Ramos (cell line): ENCODE data around the gene ZIM2.
"Not testable (repeated sequence)": the region's sequence is repeated elsewhere in the genome, so short reads cannot be mapped to it uniquely, and the experiment has no call there.

Source experiments
- in situ Hi-C: fragments of 300-500 bp; cut with MboI; formaldehyde crosslinking; loops from one replicate; pipeline ENCODE4 v1.14.3; 2022; ENCODE audit warnings: low sequenced_read_pairs; ENCODE audit not compliant: unreplicated experiment

Gene ZIM2

GRCh38 chr19:56840451-56841192 is at the start of gene ZIM2, which contains the start of gene PEG3:
ZIM2 (minus strand) TSS chr19:56840726; CDS start chr19:56824277, 16,449 bp downstream.
PEG3 (minus strand) TSS chr19:56840726; CDS start chr19:56824655, 16,071 bp downstream.
- in situ Hi-C loops: no loop called here

DNA sequence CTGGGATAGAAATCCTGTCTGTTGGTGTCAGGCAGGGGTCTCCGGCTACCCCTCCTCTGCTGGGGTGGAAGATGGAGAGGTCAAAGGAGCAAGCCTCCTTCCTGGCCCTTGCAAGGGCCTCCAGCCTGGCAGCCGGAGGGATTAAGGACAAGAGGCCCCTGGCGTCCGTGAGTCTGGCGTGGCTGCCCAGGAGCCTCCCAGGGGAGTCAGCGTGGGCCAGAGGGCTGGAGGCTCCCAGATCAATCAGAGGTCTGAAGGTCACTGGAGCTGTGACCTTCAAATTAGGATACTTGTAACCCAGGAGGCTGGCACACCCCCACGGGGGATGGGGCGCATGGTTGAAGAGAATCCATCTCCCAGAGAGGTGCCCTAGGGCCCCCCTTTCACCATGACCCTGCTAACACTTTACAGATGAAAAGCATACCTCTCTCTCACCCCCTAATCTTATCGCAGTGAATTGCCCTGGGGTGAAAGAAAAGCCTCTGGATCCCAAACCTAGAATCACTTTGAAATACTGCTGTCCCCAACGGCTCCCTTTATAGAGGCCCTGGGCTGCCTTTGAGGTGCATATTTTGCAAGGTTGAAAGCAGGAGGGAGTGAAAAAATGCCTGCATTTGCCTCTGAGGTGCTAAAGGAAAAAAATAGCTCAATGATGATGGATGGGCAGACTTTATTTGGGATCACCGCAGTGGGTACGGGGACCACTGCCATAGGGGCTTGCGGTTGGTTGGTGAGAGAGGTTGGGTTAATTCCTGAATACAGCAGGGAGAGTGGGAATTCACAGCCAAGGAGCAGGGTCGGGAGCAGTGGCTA is 44.9 kb upstream of the ZIM2 start:
- in situ Hi-C loops: no loop called here

- in situ Hi-C loops: no loop called here
Observed at GRCh38 chr19:56884441-56884840, 43.9 kb upstream of the ZIM2 start.

GRCh38 chr19:56880592-56881190 is 40.2 kb upstream of the ZIM2 start:
- in situ Hi-C loops: no loop called here

DNA sequence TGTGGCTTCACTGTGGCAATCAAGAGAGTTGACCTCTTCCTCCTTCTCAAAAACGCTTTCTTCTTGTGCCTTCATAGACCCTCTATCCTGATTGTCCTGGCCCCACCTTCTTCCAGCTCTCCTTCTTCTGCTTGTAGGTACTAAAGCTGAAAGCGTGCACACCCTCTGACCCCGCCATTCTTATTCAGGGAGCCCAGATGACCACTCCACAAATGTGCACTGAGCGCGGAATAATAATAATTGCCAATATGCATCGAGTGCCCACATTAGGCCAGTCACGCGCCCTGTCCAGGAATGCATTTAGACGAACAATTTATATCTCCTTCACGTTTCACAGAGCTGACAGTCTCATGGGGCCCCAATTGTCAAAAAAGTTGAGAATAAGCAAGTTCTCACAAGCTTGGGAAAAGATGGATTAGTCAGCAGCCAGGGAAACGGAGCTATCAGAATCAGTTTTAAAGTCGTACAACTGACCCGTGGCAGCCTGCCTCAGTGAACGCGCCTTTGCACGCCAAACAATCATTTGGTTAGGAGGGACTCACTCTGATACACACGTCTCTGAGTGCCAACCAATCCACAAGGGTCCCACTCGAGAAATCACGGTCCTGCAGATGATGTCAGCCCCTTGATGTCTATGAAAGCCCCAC is 36.7 kb upstream of the ZIM2 start:
- in situ Hi-C loops: no loop called here

DNA sequence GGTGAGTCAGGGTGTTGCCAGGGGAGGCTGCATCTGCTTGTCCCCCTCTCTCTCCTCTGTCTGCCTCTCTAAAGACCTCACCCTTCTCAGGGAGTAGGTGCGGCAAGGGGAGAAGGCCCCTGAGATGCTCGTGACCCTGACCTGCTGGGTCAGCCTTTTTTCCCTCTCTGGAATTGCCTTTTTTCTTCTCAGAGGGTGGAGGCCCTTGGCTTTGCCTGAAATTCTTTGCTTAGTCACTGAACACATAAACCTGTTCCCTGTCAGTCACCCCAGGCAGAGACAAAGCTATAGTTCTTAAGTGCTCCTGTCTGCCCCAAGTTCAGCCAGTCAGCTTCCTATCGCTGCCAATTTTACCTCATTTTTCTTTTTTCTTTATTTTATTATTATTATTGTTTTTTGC is 35.2 kb upstream of the ZIM2 start:
- in situ Hi-C loops: no loop called here

- in situ Hi-C loops: no loop called here
Observed at GRCh38 chr19:56874530-56874929, 34.0 kb upstream of the ZIM2 start.

- in situ Hi-C loops: no loop called here
Observed at GRCh38 chr19:56873493-56873892, 33.0 kb upstream of the ZIM2 start.

DNA sequence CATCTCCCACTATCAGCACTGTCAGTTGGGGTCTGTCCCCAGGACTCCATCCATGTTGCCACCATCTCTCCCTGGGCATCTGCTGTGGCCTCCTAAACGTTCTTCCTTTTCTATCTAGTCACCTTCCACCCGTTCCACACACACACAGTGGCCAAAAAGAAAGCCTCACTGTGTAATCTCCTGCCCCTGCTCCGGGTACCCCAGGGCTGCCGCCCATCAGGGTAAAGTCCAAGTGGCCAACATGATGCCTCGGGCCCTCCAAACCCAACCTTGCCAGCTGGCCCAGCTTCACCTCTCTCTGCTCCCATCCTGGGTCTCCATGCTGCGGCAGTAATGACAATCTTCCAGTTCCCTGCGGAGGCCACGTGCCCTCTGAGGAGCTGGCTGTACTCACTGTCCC is 29.4 kb upstream of the ZIM2 start:
- in situ Hi-C loops: no loop called here

- in situ Hi-C loops: no loop called here
Observed at GRCh38 chr19:56868446-56868845, 27.9 kb upstream of the ZIM2 start.

GRCh38 chr19:56866538-56866937 is 26.0 kb upstream of the ZIM2 start:
- in situ Hi-C loops: no loop called here

DNA sequence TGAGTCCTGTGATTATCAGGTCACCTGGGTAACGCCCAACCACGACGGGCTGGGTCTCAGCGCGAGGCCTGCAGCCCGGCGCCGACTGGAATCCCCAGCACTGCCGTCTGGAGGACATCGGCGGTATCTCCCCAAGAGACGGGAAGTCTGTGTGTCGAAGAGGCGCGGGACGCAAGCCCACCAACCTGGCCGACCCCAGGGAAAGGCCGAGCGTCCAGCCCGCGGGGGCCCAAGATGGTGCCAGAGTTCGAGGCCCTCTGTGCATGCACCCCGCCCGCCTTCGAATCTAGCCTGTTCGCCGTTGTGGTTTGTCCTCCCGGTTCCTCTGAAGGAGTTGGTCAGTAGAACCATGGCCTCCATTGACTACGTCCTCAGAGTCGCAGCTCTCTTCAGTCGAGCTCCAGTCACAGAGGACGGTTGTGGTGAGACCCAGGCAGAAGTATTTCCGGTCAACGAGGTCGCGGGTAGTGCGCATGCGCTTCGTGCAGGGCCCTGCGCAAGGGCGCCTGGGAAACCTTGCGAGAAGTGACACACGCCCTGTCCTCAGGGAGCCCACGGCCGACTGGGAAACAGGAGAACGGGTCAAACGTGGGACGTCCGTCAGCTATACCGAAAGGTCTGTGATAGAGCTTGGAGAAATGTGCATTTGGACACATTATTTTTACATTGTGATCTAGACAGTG is 24.1 kb upstream of the ZIM2 start:
- in situ Hi-C loops: no loop called here

- in situ Hi-C loops: no loop called here
Observed at GRCh38 chr19:56862741-56863140, 22.2 kb upstream of the ZIM2 start.

DNA sequence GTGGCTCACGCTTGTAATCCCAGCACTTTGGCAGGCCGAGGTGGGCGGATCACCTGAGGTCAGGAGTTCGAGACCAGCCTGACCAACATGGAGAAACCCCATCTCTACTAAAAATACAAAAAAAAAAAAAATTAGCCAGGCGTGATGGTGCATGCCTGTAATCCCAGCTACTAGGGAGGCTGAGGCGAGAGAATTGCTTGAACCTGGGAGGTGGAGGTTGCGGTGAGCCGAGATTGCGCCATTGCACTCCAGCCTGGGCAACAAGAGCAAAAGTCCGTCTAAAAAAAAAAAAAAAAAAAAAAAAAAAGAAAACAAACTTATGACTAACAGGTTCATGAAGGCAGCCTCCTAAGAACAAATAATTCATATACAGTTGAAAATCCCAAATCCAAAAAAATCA is 19.9 kb upstream of the ZIM2 start:
- in situ Hi-C loops: not testable (repeated sequence)

- in situ Hi-C loops: no loop called here
Observed at GRCh38 chr19:56858026-56858425, 17.5 kb upstream of the ZIM2 start.

DNA sequence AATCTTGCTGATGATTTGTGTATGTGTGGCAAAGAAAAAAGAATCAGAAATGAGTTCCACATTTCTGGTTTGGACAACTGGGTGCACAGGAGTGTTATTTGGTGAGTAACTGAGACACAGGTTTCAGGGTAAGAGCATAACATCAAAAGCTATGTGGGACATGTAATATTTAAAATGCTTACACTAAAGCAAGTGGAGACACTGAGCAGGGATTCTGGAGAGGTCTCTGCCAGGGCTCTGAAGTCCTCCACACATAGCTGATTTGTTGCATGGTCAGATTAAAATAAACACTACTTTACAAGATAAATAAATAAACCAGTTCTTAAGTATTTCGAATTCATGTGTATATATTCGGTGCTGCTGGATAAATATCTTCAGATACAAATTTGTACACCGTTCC is 16.3 kb upstream of the ZIM2 start:
- in situ Hi-C loops: no loop called here

GRCh38 chr19:56852361-56852760 is 11.8 kb upstream of the ZIM2 start:
- in situ Hi-C loops: not testable (repeated sequence)

DNA sequence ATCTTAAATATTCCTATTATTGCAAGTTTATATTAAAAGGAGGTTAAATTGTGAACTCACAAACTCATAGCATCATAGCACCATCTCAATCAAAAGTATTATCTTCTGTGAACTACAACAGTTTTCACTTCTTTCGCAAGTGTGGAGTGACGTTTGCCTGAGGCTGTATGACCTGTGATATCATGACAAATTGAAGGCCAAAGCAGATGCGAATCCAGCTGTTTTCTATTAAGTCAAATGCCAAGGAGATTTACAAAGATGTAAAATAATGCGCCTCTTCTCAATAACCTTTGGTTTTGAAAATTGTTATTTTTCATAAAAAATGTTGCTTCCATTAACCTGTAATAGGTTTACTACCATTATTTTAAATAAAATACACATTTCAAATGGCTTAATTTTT is 7.6 kb upstream of the ZIM2 start:
- in situ Hi-C loops: no loop called here

DNA sequence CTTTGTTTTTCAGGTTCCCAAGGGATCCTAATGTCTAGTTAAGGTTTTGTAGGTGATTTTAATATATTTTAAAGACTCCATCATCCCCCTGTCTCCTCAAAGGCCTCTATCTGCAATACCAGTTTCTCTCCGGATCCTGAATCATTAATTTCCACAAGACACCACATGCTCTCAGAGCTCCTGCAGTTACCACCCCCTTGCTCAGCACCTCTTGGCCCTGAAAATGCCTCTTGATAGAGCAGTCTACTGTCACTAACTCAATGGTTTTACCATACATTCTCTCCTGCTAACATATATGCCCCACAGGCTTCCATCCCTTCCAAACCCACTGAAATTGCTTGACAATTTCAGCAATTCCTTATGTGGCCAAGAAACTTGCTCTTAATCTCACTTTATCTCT is 1.9 kb upstream of the ZIM2 start:
- in situ Hi-C loops: no loop called here

DNA sequence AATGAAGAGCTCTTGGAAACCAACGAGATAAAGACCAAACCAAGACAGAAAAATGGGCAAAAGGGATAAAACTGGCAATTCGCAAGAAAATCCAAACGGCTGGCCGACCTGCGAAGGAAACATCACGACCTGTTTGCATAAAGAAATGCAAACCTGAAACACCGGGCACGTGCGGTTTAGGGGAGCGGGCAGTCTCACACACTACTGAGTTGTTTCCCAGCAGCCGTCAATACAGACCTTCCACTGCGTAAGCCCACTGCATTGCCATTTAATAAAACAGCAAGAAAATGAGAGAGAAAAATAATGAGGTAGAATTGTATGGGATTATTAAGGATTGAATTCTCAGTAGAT is 642 bp upstream of the ZIM2 start:
- in situ Hi-C loops: no loop called here
